ENCODE results near the gene COL9A2. TPM values are rescaled to one million over a fixed set of nuclear protein-coding genes. Genes with fewer than 3 reads are reported as not detected.

COL9A2 gene
- total RNA-seq, 2 experiments from 2014 or later, result 2.4 to 3.0 TPM

DNA sequence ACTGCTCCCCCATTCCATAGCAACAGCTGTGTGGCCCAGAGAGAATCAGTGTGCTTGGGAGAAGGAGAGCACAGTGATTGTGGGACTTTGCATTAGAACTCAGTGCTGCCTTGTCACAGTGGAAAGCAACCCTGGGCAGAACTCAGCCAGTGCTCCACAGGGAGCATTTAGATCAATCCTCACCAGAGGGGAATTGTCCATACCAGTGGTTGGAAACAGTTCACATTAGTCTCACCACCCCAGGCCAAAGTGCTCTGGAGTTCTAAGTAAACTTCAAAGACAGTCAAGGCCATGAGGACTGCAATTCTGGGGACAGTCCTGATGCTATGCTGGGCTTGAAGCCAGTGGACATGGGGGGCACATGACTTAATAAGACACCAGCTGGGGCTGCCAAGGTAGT, 43.5 kb upstream of the COL9A2 start:
- Mint-ChIP-seq H3K36me3 (ENCODE audit: low read depth) (no peaks in the 10 kb centered on the region), H3K27ac (no peak overlapping the region), H3K4me3 (no peak overlapping the region), H3K9me3 (no peaks in the 10 kb centered on the region), H3K4me1 (ENCODE audit: low read depth) (no peaks in the 10 kb centered on the region), H3K27me3 (no peaks in the 10 kb centered on the region)
- Histone ChIP-seq H3K4me3 (ENCODE audit: low read length) (no peak overlapping the region), H3K9me3 (ENCODE audit: control insufficient read depth in 1 of 2, insufficient read depth in 1 of 2, low read length in 2 of 2) (peaks cover 4% of the 10 kb centered on the region in 2 experiments), H3K4me1 (ENCODE audit: insufficient read depth, low read length) (peaks cover 3% of the 10 kb centered on the region), H3K27ac (ENCODE audit: low read depth in 1 of 2, low read length in 2 of 2) (no peak overlapping the region), H3K27me3 (ENCODE audit: control insufficient read depth in 1 of 2, insufficient read depth in 2 of 2, low read length in 2 of 2) (no peaks in the 10 kb centered on the region), H3K36me3 (ENCODE audit: insufficient read depth, low read length) (no peaks in the 10 kb centered on the region)
- ATAC-seq (ENCODE audit: poor library complexity) (no peak), DNase-seq (no peak)
- TF ChIP-seq CTCF (IDR thresholded peaks at IDR 0.05), result no peak
- intact Hi-C loops (cut with DNase I, micrococcal nuclease), result no loop called here
- POLR2A ChIA-PET, result interaction anchor here (1.0 kb wide), 1 partner anchor 26 kb away, joined by 3 read pairs; no protein-coding TSS in a partner anchor
- CTCF ChIA-PET, result no interaction called here

GRCh38 chr1:40357625-40358024, 40.5 kb upstream of the COL9A2 start:
- Histone ChIP-seq H3K27ac (ENCODE audit: low read depth in 1 of 2, low read length in 2 of 2) (no peak overlapping the region), H3K36me3 (ENCODE audit: insufficient read depth, low read length) (no peaks in the 10 kb centered on the region), H3K4me1 (ENCODE audit: insufficient read depth, low read length) (peaks cover 3% of the 10 kb centered on the region), H3K27me3 (ENCODE audit: control insufficient read depth in 1 of 2, insufficient read depth in 2 of 2, low read length in 2 of 2) (no peaks in the 10 kb centered on the region), H3K4me3 (ENCODE audit: low read length) (no peak overlapping the region), H3K9me3 (ENCODE audit: control insufficient read depth in 1 of 2, insufficient read depth in 1 of 2, low read length in 2 of 2) (peaks cover 4% of the 10 kb centered on the region in 2 experiments)
- ChIA-PET CTCF (interaction anchor here (1.3 to 2.0 kb wide), 3 partner anchors 19 to 41 kb away, joined by 3 to 7 read pairs (median 5); no protein-coding TSS in a partner anchor), POLR2A (no interaction called here)
- H3K9me3 Mint-ChIP-seq, result no peaks in the 10 kb centered on the region
- no peak overlapping the region for H3K27ac Mint-ChIP-seq
- intact Hi-C loops (cut with DNase I, micrococcal nuclease), result no loop called here
- no peaks in the 10 kb centered on the region for H3K4me1 Mint-ChIP-seq (ENCODE audit: low read depth)
- no peak for DNase-seq
- ATAC-seq (ENCODE audit: poor library complexity), result no peak
- no peaks in the 10 kb centered on the region for H3K36me3 Mint-ChIP-seq (ENCODE audit: low read depth)
- no peak overlapping the region for H3K4me3 Mint-ChIP-seq
- H3K27me3 Mint-ChIP-seq, result no peaks in the 10 kb centered on the region
- TF ChIP-seq CTCF (IDR thresholded peaks at IDR 0.05), result no peak

GRCh38 chr1:40353082-40353481, 36.0 kb upstream of the COL9A2 start:
- no peaks in the 10 kb centered on the region for H3K36me3 Mint-ChIP-seq (ENCODE audit: low read depth)
- H3K36me3 ChIP-seq (ENCODE audit: insufficient read depth, low read length), result no peaks in the 10 kb centered on the region
- H3K9me3 Mint-ChIP-seq, result no peaks in the 10 kb centered on the region
- H3K9me3 ChIP-seq (ENCODE audit: control insufficient read depth in 1 of 2, insufficient read depth in 1 of 2, low read length in 2 of 2), result peaks cover 0 to 4% of the 10 kb centered on the region in 2 experiments
- H3K27ac Mint-ChIP-seq, result no peak overlapping the region
- intact Hi-C loops (cut with DNase I, micrococcal nuclease), result no loop called here
- no peak overlapping the region for H3K4me3 Mint-ChIP-seq
- ATAC-seq (ENCODE audit: poor library complexity) (no peak), DNase-seq (peak in 1 of 14 experiments; percentile 30)
- ChIA-PET CTCF (no interaction called here), POLR2A (interaction anchor here (0.7 kb wide), 1 partner anchor 10 kb away, joined by 3 read pairs; no protein-coding TSS in a partner anchor)
- peaks cover 3% of the 10 kb centered on the region for H3K4me1 ChIP-seq (ENCODE audit: insufficient read depth, low read length)
- no peaks in the 10 kb centered on the region for H3K4me1 Mint-ChIP-seq (ENCODE audit: low read depth)
- no peaks in the 10 kb centered on the region for H3K27me3 Mint-ChIP-seq
- no peak for TF ChIP-seq CTCF (IDR thresholded peaks at IDR 0.05)
- no peaks in the 10 kb centered on the region for H3K27me3 ChIP-seq (ENCODE audit: control insufficient read depth in 1 of 2, insufficient read depth in 2 of 2, low read length in 2 of 2)
- no peak overlapping the region for H3K4me3 ChIP-seq (ENCODE audit: low read length)
- no peak overlapping the region for H3K27ac ChIP-seq (ENCODE audit: low read depth in 1 of 2, low read length in 2 of 2)

Data from CD4-positive, alpha-beta T cell (primary cell).